ENCODE results near the gene DGKQ. TPM values are rescaled to one million over a fixed set of nuclear protein-coding genes. Genes with fewer than 3 reads are reported as not detected.
A peak's percentile ranks its signal among the peaks of the same experiment; 100 is the strongest.

The DGKQ gene
- 10 to 100 TPM; 11.1 to 11.4 TPM for total RNA-seq

GRCh38 chr4:973431-974397, at the start of gene DGKQ:
Gene DGKQ, minus strand, starts transcription at chr4:973569. Its CDS starts 87 bp downstream, at chr4:973482.
- Mint-ChIP-seq H3K36me3 (no peaks in the 10 kb centered on the region), H3K27me3 (no peaks in the 10 kb centered on the region), H3K4me1 (ENCODE audit: low read depth) (peaks cover 8% of the 10 kb centered on the region), H3K4me3 (peak within 1 kb of the TSS; percentile 55), H3K27ac (no peak within 1 kb of the TSS), H3K9me3 (no peaks in the 10 kb centered on the region)
- ChIA-PET CTCF (no interaction called here), POLR2A (no interaction called here)
- intact Hi-C loops (cut with micrococcal nuclease): loop anchor here (1.0 to 5.0 kb wide), 4 partner anchors 14 to 191 kb away; partner anchors contain the start of genes FGFRL1, GAK, IDUA and TMEM175
- DNase-seq: peak; percentile 92

GRCh38 chr4:1022739-1023066, 49.3 kb upstream of the DGKQ start:
- H3K27me3 Mint-ChIP-seq: no peaks in the 10 kb centered on the region
- intact Hi-C loops (cut with micrococcal nuclease): no loop called here
- CTCF ChIA-PET: no interaction called here
- DNase-seq: no peak
- H3K36me3 Mint-ChIP-seq: peaks cover 4% of the 10 kb centered on the region
- no peak overlapping the region for H3K27ac Mint-ChIP-seq
- H3K9me3 Mint-ChIP-seq: no peaks in the 10 kb centered on the region
- no peak overlapping the region for H3K4me3 Mint-ChIP-seq
- POLR2A ChIA-PET: no interaction called here
- H3K4me1 Mint-ChIP-seq (ENCODE audit: low read depth): peaks cover 7% of the 10 kb centered on the region

DNA sequence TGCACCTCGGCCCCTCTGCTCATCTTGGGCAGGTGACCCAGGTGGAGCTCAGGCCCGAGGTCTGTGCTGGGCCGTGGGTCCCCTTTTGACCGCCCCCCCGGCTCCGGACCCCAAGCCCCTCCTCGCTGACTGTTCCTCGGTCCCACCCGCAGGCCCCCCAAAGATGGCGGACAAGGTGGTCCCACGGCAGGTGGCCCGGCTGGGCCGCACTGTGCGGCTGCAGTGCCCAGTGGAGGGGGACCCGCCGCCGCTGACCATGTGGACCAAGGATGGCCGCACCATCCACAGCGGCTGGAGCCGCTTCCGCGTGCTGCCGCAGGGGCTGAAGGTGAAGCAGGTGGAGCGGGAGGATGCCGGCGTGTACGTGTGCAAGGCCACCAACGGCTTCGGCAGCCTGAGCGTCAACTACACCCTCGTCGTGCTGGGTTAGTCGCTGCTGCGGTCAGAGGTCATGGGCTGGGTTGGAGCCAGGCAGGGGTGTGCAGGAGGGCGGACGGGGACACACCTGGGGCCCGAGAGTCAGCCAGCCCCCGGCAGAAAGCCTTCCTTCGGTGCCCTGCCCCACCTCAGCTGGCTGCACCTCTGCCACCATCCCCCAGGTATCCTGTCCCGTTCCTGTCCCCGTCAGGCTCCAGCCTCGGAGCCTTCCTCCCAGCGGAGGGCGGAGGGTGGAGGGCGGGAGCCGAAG, 48.8 kb upstream of the DGKQ start:
- Mint-ChIP-seq H3K4me3 (no peak overlapping the region), H3K27me3 (no peaks in the 10 kb centered on the region)

DNA sequence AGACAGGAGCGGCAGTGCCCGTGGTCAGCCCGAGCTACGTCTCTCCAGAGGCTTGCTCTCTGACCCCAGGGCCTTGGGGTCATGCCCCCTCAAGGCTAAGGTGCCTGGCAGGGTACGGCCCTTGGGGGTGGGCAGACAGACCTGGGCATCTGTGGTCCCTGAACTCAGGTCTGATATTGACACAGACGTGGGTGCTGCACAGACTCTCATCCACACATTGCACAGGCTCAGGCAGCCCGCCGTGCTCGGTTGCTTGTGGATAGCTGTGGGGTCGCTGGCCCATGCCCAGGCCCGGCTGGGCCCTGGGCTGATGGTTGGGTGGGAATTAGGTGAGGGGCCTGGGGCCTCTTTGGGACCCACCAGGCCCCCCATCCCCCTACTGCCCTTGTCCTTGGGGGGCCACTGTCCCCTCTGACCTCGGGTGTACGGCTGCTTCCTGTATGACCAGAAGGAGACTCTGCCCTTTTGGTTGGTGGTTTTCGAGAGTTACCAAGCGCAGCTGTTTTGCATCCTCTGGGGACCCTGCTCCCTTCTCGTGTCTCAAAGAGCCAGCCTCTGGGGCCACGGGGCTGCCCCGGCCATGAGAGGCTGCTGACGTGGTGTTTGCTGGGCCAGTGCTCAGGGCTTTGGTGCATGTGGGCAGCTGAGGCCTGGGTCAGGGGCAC, 48.1 kb upstream of the DGKQ start:
- Mint-ChIP-seq H3K4me3 (no peak overlapping the region), H3K27ac (no peak overlapping the region), H3K9me3 (no peaks in the 10 kb centered on the region), H3K27me3 (no peaks in the 10 kb centered on the region), H3K36me3 (peaks cover 4% of the 10 kb centered on the region), H3K4me1 (ENCODE audit: low read depth) (peaks cover 7% of the 10 kb centered on the region)
- CTCF ChIA-PET: no interaction called here
- POLR2A ChIA-PET: no interaction called here
- no peak for DNase-seq
- intact Hi-C loops (cut with micrococcal nuclease): no loop called here

More for the DNA sequence above, 48.8 kb upstream of the DGKQ start:
- no peaks in the 10 kb centered on the region for H3K9me3 Mint-ChIP-seq
- no peak overlapping the region for H3K27ac Mint-ChIP-seq
- POLR2A ChIA-PET: no interaction called here
- H3K36me3 Mint-ChIP-seq: peaks cover 4% of the 10 kb centered on the region
- CTCF ChIA-PET: no interaction called here
- H3K4me1 Mint-ChIP-seq (ENCODE audit: low read depth): peaks cover 7% of the 10 kb centered on the region
- intact Hi-C loops (cut with micrococcal nuclease): no loop called here
- no peak for DNase-seq

DNA sequence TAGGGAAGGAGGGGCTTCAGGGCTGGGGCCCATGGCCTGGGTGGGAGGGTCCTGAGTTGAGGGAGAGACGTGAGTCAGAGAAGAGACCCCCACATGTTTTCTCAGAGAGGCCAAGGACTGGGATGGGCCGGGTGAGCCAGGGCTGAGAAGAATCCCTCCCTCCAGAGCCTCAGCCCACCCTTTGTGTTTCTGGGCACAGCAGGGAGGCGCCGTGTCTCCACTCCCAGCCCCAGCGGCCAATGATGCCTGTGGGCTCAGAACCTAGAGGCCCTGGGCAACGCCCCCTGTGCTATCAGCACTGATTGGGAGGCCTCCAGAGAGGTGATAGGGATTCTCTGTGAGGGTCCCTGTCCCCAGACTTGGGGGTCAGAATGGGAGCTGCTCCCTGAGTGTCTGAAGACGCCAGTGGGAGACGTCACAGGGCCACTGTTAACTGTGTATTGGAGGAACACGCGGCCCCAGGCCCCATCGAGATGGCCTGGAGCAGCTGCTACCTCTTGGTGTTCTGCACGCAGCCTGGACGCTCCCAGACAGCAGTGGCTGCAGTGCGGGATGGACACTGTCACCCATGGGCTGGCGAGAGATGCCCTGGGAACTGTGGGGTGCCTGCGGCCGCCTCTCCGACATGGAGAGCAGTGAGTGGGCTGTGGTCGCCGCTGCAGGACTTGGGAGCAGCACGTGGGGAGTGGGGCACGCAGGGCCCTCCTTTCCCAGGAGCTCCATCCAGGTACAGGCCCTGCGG, 46.5 kb upstream of the DGKQ start:
- no peaks in the 10 kb centered on the region for H3K4me1 Mint-ChIP-seq (ENCODE audit: low read depth)
- DNase-seq: no peak
- no peaks in the 10 kb centered on the region for H3K27me3 Mint-ChIP-seq
- no peaks in the 10 kb centered on the region for H3K36me3 Mint-ChIP-seq
- no peaks in the 10 kb centered on the region for H3K9me3 Mint-ChIP-seq
- POLR2A ChIA-PET: no interaction called here
- intact Hi-C loops (cut with micrococcal nuclease): no loop called here
- CTCF ChIA-PET: no interaction called here
- no peak overlapping the region for H3K4me3 Mint-ChIP-seq
- no peak overlapping the region for H3K27ac Mint-ChIP-seq

- H3K27me3 Mint-ChIP-seq: no peaks in the 10 kb centered on the region
- ChIA-PET CTCF (no interaction called here), POLR2A (no interaction called here)
These were observed 46.0 kb upstream of the DGKQ start for GRCh38 chr4:1019320-1019719.

GRCh38 chr4:1018147-1019020, 45.0 kb upstream of the DGKQ start:
- H3K36me3 Mint-ChIP-seq: no peaks in the 10 kb centered on the region
- H3K9me3 Mint-ChIP-seq: no peaks in the 10 kb centered on the region
- ChIA-PET CTCF (no interaction called here), POLR2A (no interaction called here)
- H3K4me3 Mint-ChIP-seq: no peak overlapping the region
- intact Hi-C loops (cut with micrococcal nuclease): no loop called here
- no peaks in the 10 kb centered on the region for H3K4me1 Mint-ChIP-seq (ENCODE audit: low read depth)
- DNase-seq: no peak
- H3K27ac Mint-ChIP-seq: no peak overlapping the region
- H3K27me3 Mint-ChIP-seq: no peaks in the 10 kb centered on the region

More at GRCh38 chr4:1019320-1019719, 46.0 kb upstream of the DGKQ start:
- no peaks in the 10 kb centered on the region for H3K36me3 Mint-ChIP-seq
- DNase-seq: no peak
- intact Hi-C loops (cut with micrococcal nuclease): no loop called here
- H3K27ac Mint-ChIP-seq: no peak overlapping the region
- H3K9me3 Mint-ChIP-seq: no peaks in the 10 kb centered on the region
- H3K4me3 Mint-ChIP-seq: no peak overlapping the region
- no peaks in the 10 kb centered on the region for H3K4me1 Mint-ChIP-seq (ENCODE audit: low read depth)

GRCh38 chr4:1017706-1018105, 44.3 kb upstream of the DGKQ start:
- Mint-ChIP-seq H3K4me3 (no peak overlapping the region), H3K9me3 (no peaks in the 10 kb centered on the region), H3K27ac (no peak overlapping the region), H3K4me1 (ENCODE audit: low read depth) (no peaks in the 10 kb centered on the region), H3K27me3 (no peaks in the 10 kb centered on the region), H3K36me3 (no peaks in the 10 kb centered on the region)
- DNase-seq: no peak
- ChIA-PET CTCF (no interaction called here), POLR2A (no interaction called here)
- intact Hi-C loops (cut with micrococcal nuclease): no loop called here

DNA sequence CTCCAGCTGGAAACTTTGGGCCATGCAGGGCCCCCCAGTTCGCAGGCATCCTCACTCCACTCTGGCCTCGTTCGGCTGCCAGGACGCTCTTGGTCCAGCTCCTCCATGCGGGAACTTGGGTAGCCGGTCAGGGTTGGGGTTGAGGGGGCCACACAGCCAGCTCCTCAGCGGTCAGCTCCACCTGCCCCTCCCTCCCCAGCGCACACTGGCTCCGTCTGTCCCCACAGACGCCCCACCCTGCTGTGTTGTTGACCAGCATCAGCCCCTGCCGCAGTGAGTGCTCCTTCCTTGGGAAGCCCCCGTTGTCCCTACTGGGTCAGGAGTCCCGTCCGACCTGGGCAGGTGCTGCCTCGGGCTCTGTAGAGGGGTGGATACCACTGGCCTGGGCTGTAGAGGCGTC, 43.8 kb upstream of the DGKQ start:
- Mint-ChIP-seq H3K4me1 (ENCODE audit: low read depth) (no peaks in the 10 kb centered on the region), H3K9me3 (no peaks in the 10 kb centered on the region), H3K27me3 (no peaks in the 10 kb centered on the region), H3K36me3 (no peaks in the 10 kb centered on the region), H3K27ac (no peak overlapping the region), H3K4me3 (no peak overlapping the region)
- CTCF ChIA-PET: no interaction called here
- intact Hi-C loops (cut with micrococcal nuclease): no loop called here
- no peak for DNase-seq
- POLR2A ChIA-PET: no interaction called here

DNA sequence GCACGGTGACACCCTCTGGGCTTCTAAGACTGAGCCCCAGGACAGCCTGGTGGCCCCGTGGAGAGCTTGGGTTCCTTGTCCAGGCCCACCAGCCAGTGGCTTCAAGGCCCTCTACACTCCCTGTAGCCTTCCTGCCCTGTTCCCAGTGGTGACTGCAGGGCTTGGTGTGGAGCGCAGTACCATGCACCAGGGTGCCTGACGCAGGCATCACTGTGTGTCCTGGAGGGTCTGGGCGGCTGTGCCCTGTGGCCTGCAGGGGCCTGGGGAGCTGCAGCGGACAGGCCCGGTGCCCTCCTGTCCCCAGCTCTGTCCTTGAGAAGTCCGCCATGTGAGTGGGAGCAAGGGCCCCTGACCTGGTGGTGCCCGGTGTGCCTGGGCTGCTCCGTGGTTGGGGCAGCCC, 42.4 kb upstream of the DGKQ start:
- no peak overlapping the region for H3K27ac Mint-ChIP-seq
- H3K4me1 Mint-ChIP-seq (ENCODE audit: low read depth): peaks cover under 1% of the 10 kb centered on the region
- CTCF ChIA-PET: no interaction called here
- no peaks in the 10 kb centered on the region for H3K9me3 Mint-ChIP-seq
- no peaks in the 10 kb centered on the region for H3K27me3 Mint-ChIP-seq
- H3K4me3 Mint-ChIP-seq: no peak overlapping the region
- intact Hi-C loops (cut with micrococcal nuclease): no loop called here
- POLR2A ChIA-PET: no interaction called here
- H3K36me3 Mint-ChIP-seq: no peaks in the 10 kb centered on the region
- DNase-seq: no peak

- ChIA-PET POLR2A (no interaction called here), CTCF (no interaction called here)
- Mint-ChIP-seq H3K4me1 (ENCODE audit: low read depth) (peaks cover 5% of the 10 kb centered on the region), H3K36me3 (no peaks in the 10 kb centered on the region), H3K9me3 (no peaks in the 10 kb centered on the region), H3K27me3 (no peaks in the 10 kb centered on the region), H3K27ac (no peak overlapping the region), H3K4me3 (no peak overlapping the region)
- intact Hi-C loops (cut with micrococcal nuclease): no loop called here
- no peak for DNase-seq
These were observed 41.8 kb upstream of the DGKQ start for GRCh38 chr4:1015179-1015578.

Measured in activated CD4-positive, alpha-beta memory T cell treated with anti-CD3 and anti-CD28 coated beads for 36 hours (primary cell).